Measurements from ENCODE around the gene BCL7A.

The BCL7A gene

DNA sequence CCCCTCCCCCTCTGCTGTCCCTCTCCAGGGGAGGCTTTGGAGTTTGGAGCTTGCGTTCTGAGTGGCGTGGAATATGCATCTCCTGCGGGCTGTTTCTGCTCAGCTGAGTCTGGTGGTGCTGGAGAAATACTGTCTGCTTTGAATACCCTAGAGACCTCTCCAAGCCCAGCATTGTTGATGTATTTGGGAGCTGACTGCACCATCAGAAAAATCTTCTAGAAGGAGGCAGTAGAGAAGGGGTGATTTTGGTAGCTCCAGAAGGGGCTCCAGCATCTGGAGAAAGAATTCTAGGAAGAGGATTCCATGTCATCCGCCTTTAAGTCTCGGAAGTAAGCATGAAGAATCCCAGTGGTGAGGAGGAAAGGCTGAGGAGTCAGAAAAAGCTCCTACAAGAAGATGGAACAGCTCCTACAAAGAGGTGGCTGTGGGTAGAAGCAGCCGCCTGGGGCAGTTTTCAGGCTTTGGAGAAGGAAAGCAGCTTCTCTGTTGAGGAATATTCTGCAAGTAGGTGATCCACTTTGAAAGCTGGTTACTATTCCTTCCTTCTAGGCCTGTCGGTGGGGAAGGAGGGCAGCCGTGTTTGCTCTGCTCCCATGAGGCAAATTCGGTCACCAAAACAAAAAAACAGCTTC is 66.6 kb downstream of the BCL7A start:
- Histone ChIP-seq H3K9ac (ENCODE audit: low read depth, low read length, poor library complexity, severe bottlenecking) (no peak overlapping the region), H3K27me3 (ENCODE audit: insufficient read depth, low read length, poor library complexity, severe bottlenecking) (no peaks in the 10 kb centered on the region), H4K20me1 (ENCODE audit: insufficient read depth, low read length, poor library complexity, severe bottlenecking) (peaks cover 5% of the 10 kb centered on the region), H3K4me2 (ENCODE audit: low read depth, low read length, poor library complexity, severe bottlenecking) (peak overlapping the region; percentile 9), H2AFZ (ENCODE audit: low read length) (no peak overlapping the region), H3F3A (ENCODE audit: low read depth) (no peaks in the 10 kb centered on the region), H3K9me2 (replicated peaks; ENCODE audit: low read depth, low read length) (no peaks in the 10 kb centered on the region), H3K4me1 (ENCODE audit: insufficient read depth, low read length, poor library complexity, severe bottlenecking) (peaks cover 14% of the 10 kb centered on the region), H3K36me3 (ENCODE audit: insufficient read depth, low read length) (peaks cover 9% of the 10 kb centered on the region; the same call in 1 of the 2 replicates), H3K9me3 (ENCODE audit: insufficient read depth, low read depth, low read length) (no peaks in the 10 kb centered on the region), H3K79me2 (ENCODE audit: insufficient read depth, low read length) (peaks cover 92% of the 10 kb centered on the region), H3K4me3 (ENCODE audit: low read length, poor library complexity, severe bottlenecking) (no peak overlapping the region)
- TF ChIP-seq EZH2phosphoT487 (IDR thresholded peaks at IDR 0.05; ENCODE audit: borderline replicate concordance) = no peak
- TF ChIP-seq, protein P1, sequence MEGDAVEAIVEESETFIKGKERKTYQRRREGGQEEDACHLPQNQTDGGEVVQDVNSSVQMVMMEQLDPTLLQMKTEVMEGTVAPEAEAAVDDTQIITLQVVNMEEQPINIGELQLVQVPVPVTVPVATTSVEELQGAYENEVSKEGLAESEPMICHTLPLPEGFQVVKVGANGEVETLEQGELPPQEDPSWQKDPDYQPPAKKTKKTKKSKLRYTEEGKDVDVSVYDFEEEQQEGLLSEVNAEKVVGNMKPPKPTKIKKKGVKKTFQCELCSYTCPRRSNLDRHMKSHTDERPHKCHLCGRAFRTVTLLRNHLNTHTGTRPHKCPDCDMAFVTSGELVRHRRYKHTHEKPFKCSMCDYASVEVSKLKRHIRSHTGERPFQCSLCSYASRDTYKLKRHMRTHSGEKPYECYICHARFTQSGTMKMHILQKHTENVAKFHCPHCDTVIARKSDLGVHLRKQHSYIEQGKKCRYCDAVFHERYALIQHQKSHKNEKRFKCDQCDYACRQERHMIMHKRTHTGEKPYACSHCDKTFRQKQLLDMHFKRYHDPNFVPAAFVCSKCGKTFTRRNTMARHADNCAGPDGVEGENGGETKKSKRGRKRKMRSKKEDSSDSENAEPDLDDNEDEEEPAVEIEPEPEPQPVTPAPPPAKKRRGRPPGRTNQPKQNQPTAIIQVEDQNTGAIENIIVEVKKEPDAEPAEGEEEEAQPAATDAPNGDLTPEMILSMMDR (conservative IDR thresholded peaks at IDR 0.05; ENCODE audit: low read length) = no peak

DNA sequence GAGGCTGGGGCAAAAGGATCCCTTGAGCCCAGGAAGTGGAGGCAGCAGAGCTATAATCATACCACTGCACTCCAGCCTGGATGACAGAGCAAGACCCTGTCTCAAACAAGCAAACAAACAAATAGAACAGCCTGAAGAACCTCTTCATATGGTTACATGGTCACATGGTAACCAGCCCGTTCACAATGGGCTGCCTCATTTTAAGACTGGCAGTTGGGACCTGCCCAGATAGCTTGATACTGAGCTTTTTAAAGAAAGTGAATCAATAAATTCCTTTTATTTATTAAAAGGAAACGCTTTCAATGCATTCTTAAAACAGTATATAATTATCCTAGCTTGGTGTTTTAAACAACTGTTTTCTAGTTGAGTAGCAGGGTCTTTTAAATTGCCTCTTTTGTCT is 67.4 kb downstream of the BCL7A start:
- Histone ChIP-seq H3K79me2 (ENCODE audit: insufficient read depth, low read length) (peaks cover 93% of the 10 kb centered on the region), H3K9me3 (ENCODE audit: insufficient read depth, low read depth, low read length) (no peaks in the 10 kb centered on the region), H3F3A (ENCODE audit: low read depth) (no peaks in the 10 kb centered on the region), H3K9me2 (replicated peaks; ENCODE audit: low read depth, low read length) (no peaks in the 10 kb centered on the region), H2AFZ (ENCODE audit: low read length) (no peak overlapping the region), H3K4me1 (ENCODE audit: insufficient read depth, low read length, poor library complexity, severe bottlenecking) (peaks cover 9% of the 10 kb centered on the region), H3K36me3 (ENCODE audit: insufficient read depth, low read length) (peaks cover 9% of the 10 kb centered on the region; the same call in 1 of the 2 replicates), H3K27me3 (ENCODE audit: insufficient read depth, low read length, poor library complexity, severe bottlenecking) (no peaks in the 10 kb centered on the region), H3K9ac (ENCODE audit: low read depth, low read length, poor library complexity, severe bottlenecking) (no peak overlapping the region), H3K4me3 (ENCODE audit: low read length, poor library complexity, severe bottlenecking) (no peak overlapping the region), H3K4me2 (ENCODE audit: low read depth, low read length, poor library complexity, severe bottlenecking) (no peak overlapping the region), H4K20me1 (ENCODE audit: insufficient read depth, low read length, poor library complexity, severe bottlenecking) (peaks cover 9% of the 10 kb centered on the region)
- TF ChIP-seq EZH2phosphoT487 (IDR thresholded peaks at IDR 0.05; ENCODE audit: borderline replicate concordance) = no peak
- TF ChIP-seq, protein P1 (conservative IDR thresholded peaks at IDR 0.05; ENCODE audit: low read length) = no peak

DNA sequence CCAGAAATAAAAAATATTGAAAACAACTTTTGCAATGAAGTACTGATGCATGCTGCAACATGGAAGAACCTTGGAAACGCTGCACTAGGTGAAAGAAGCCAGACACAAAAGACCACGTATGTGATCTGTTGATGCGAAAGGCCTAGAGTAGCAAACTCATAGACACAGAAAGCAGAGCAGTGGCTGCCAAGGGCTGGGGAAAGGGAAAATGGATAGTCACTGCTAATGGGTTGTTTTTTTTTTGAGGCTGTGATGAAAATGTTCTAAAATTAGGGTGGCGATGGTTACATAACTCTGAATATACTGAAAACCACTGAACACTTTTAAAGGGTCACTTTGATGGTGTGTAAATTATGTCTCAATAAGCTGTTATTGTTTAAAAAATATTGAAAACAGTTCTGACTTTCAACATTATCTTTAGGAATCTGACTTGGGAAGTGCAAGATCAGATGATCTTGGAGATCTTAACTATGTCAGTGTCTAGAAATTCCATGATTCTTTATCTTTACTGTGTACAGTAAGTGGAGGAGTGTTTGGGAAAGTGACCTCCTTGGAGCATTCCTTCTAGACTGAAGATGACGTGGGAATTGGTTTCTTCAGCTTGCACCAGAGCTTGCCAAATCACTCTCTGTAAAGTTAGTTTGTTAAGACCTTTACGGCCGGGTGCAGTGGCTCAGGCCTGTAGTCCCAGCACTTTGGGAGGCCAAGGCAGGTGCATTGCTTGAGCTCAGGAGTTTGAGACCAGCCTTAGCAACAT is 69.3 kb downstream of the BCL7A start:
- H3K36me3 ChIP-seq (ENCODE audit: insufficient read depth, low read length) = peaks cover 6% of the 10 kb centered on the region; the same call in 1 of the 2 replicates

More for the DNA sequence above, 69.3 kb downstream of the BCL7A start:
- peaks cover 8% of the 10 kb centered on the region; the same call in 1 of the 2 replicates for H3F3A ChIP-seq (ENCODE audit: low read depth)
- TF ChIP-seq EZH2phosphoT487 (IDR thresholded peaks at IDR 0.05; ENCODE audit: borderline replicate concordance) = no peak
- TF ChIP-seq, protein P1 (conservative IDR thresholded peaks at IDR 0.05; ENCODE audit: low read length) = no peak
- H3K9me3 ChIP-seq (ENCODE audit: insufficient read depth, low read depth, low read length) = no peaks in the 10 kb centered on the region
- no peak overlapping the region for H2AFZ ChIP-seq (ENCODE audit: low read length)
- peaks cover 9% of the 10 kb centered on the region for H4K20me1 ChIP-seq (ENCODE audit: insufficient read depth, low read length, poor library complexity, severe bottlenecking)
- no peak overlapping the region for H3K4me2 ChIP-seq (ENCODE audit: low read depth, low read length, poor library complexity, severe bottlenecking)
- H3K9ac ChIP-seq (ENCODE audit: low read depth, low read length, poor library complexity, severe bottlenecking) = no peak overlapping the region
- peaks cover 89% of the 10 kb centered on the region for H3K79me2 ChIP-seq (ENCODE audit: insufficient read depth, low read length)
- H3K4me1 ChIP-seq (ENCODE audit: insufficient read depth, low read length, poor library complexity, severe bottlenecking) = peaks cover 8% of the 10 kb centered on the region
- no peaks in the 10 kb centered on the region for H3K27me3 ChIP-seq (ENCODE audit: insufficient read depth, low read length, poor library complexity, severe bottlenecking)
- H3K9me2 ChIP-seq (replicated peaks; ENCODE audit: low read depth, low read length) = no peaks in the 10 kb centered on the region
- no peak overlapping the region for H3K4me3 ChIP-seq (ENCODE audit: low read length, poor library complexity, severe bottlenecking)
